Endothelial cell of umbilical vein (primary cell): ENCODE results near the gene KLHL13.
"Not testable (repeated sequence)": the region's sequence is repeated elsewhere in the genome, so short reads cannot be mapped to it uniquely, and the experiment has no call there.

Source experiments
- CTCF ChIP-seq, 2 donors: IDR thresholded peaks; 1 replicate in 1 of 2; 2 replicates in 1 of 2; pipeline ENCODE4 v1.5.1; 2011; ENCODE audit warnings: low read length in 2 of 2, mild to moderate bottlenecking in 2 of 2, moderate library complexity in 2 of 2, control low read depth in 1 of 2, inconsistent platforms in 1 of 2, low read depth in 1 of 2; ENCODE audit not compliant: insufficient read depth in 1 of 2; ENCODE audit errors: extremely low read depth in 1 of 2
- EZH2 ChIP-seq: IDR thresholded peaks from 2 replicates; pipeline ENCODE4 v1.6.1; 2012; ENCODE audit warnings: borderline replicate concordance, low read depth, mild to moderate bottlenecking, moderate library complexity, low read length, inconsistent platforms; ENCODE audit not compliant: severe bottlenecking
- FOS ChIP-seq: IDR thresholded peaks from 2 replicates; pipeline ENCODE4 v1.6.1; 2011; ENCODE audit warnings: mild to moderate bottlenecking, low read length, moderate library complexity, borderline replicate concordance; ENCODE audit not compliant: insufficient read depth
- MAX ChIP-seq: IDR thresholded peaks from 2 replicates; pipeline ENCODE4 v1.6.1; 2011; ENCODE audit not compliant: insufficient read depth, insufficient read length
- POLR2A ChIP-seq: IDR thresholded peaks from 2 replicates; pipeline ENCODE4 v1.6.1; 2012; ENCODE audit warnings: low read depth, mild to moderate bottlenecking, control low read depth, low read length
- POLR2AphosphoS5 ChIP-seq: IDR thresholded peaks from 2 replicates; pipeline ENCODE4 v1.6.1; 2012; ENCODE audit warnings: low read depth, mild to moderate bottlenecking, control low read depth, low read length, moderate library complexity; ENCODE audit not compliant: insufficient read depth

DNA sequence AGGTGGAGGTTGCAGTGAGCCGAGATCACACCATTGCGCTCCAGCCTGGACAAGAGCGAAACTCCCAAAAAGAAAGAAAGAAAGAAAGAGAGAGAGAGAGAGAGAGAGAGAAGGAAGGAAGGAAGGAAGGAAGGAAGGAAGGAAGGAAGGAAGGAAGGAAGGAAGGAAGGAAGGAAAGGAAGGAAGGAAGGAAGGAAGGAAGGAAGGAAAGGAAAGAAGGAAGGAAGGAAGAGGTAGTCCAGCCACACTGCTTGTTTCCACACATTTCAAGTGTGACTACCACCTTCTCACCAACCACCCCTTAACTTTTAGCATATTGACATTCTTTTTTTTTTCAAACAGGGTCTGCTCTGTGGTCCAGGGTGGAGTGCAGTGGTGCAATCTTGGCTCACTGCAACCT is 31.2 kb upstream of the KLHL13 start:
- TF ChIP-seq CTCF (IDR thresholded peaks at IDR 0.05; ENCODE audit: extremely low read depth in 1 of 2, insufficient read depth in 1 of 2, low read depth in 1 of 2, low read length in 2 of 2); MAX; EZH2; POLR2A; POLR2AphosphoS5; FOS: not testable (repeated sequence)
